Activated CD8-positive, alpha-beta memory T cell treated with anti-CD3 and anti-CD28 coated beads, Interleukin-2, amount 50 U/mL, for 1 hour (primary cell): ENCODE results near the gene MCM3AP.

Experiments
- DNase-seq: peaks from one replicate; pipeline ENCODE4 v3.0.0-alpha.2; 2020; ENCODE audit errors: extremely low read depth

Gene MCM3AP

DNA sequence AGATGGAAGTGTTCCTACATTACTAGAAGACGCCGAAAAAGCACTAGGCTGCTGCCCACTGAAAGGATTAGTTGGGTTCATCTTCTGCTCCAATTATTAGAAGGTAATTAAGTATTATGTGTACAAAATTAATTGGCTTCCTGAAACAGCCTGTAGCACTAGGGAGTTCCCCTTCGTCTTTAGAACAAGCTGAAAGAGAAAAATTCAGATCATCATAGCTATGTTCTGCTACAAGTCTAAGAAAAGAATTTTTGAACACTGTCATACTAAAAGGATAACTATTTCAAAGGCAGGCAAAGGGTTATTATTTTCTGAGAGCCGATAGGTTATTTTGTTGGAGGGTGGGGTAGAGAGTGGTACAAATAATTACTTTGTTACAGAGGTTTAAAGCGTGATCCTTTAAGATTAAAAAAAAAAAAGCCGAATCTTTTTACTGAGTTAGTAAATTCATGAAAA, at the start of gene MCM3AP:
TSS of gene MCM3AP (minus strand) at position 406 of the 456 bp plus-strand sequence. CDS start at position 81, 325 bp downstream.
- no peak for DNase-seq

DNA sequence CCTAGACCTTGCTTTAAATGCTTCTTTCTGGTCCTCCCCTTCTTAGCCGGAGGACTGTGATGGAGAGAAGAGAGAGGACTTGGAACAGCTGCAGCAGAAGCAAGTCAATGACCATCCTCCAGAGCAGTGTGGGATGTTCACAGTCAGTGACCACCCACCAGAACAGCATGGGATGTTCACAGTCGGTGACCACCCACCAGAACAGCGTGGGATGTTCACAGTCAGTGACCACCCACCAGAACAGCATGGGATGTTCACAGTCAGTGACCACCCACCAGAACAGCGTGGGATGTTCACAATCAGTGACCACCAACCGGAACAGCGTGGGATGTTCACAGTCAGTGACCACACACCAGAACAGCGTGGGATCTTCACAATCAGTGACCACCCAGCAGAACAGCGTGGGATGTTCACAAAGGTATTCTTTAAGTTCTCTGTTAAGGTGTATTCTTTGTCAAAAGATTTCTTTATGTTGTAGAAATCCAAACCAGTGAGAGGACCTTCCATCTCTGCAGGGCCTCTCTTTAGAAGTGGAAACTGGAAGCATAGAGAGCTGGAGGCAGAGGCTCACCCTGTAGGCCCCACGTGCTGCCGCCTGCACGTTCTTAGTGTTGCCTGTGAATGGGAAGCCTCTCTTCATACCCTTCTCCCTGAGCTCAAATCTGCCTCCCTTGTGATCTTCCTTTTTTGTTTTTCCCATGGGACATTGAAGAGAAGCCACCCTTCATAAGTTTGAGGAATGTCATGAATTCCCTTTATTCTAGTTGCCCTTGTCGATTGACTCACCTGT, 49.1 kb upstream of the MCM3AP start:
- DNase-seq = no peak

DNA sequence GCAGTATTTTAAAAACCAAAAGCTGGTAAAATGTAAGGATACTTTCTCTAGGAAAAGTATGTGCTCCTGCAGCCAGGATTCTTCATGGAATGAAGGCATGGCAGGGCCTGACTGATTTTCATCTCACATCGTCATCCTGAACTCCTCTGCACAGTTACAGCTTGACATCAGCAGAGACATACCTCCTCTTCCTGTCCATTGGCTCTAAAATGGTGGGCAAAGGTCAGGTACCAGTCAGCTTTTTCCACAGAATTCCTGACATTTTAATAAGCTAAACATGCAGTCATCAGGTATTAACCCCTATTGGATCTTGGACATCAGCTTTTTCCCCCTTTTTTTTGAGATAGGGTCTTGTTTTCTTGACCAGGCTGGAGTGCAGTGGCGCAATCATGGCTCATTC, 44.4 kb upstream of the MCM3AP start:
- DNase-seq = no peak

DNA sequence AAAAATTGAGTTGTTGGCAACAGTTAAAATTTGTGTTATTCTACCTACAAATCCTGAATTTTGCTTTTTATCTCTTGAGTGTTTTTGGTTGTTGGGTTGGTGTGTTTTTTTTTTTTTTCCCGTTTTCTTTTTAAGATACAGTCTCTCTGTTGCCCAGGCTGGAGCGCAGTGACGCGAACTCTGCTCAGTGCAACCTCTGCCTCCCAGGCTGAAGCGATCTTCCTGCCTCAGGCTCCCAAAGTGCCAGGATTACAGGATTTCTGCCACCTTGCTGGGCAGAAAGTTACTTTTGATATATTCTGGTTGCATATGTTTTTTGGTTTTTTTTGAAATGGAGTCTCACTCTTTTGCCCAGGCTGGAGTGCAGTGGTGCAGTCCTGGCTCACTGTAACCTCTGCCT, 42.7 kb upstream of the MCM3AP start:
- no peak for DNase-seq

GRCh38 chr21:46327711-46328110, 42.3 kb upstream of the MCM3AP start:
- DNase-seq = no peak

DNA sequence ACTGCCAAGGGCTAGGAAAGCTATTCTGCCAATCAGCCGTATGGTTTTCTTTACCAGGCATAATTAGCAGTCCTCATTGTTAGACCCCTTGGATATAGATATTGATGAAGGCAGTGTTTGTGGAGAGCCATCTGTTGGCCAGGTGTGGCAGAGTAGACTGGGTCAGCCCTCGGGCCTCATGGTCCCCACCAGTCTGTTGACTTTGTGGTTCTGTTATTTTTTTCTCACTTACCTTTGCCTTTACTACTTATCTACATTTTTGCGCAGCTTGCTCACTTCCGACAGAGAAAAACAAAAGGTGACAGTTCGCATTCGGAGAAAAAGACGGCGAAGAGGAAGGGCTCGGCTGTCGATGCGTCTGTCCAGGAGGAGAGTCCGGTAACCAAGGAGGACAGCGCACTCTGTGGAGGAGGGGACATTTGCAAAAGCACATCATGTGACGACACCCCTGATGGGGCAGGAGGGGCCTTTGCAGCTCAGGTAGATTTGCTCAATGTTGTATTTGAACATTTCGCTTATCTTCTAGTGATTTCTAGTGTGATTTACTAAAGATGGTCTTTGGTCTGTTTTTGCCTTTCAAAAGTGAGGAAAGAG, 40.8 kb upstream of the MCM3AP start:
- no peak for DNase-seq

- no peak for DNase-seq
These were observed 39.9 kb upstream of the MCM3AP start for GRCh38 chr21:46325073-46325912.

- DNase-seq = peak; percentile 51
These were observed 39.1 kb upstream of the MCM3AP start for GRCh38 chr21:46324390-46325072.

DNA sequence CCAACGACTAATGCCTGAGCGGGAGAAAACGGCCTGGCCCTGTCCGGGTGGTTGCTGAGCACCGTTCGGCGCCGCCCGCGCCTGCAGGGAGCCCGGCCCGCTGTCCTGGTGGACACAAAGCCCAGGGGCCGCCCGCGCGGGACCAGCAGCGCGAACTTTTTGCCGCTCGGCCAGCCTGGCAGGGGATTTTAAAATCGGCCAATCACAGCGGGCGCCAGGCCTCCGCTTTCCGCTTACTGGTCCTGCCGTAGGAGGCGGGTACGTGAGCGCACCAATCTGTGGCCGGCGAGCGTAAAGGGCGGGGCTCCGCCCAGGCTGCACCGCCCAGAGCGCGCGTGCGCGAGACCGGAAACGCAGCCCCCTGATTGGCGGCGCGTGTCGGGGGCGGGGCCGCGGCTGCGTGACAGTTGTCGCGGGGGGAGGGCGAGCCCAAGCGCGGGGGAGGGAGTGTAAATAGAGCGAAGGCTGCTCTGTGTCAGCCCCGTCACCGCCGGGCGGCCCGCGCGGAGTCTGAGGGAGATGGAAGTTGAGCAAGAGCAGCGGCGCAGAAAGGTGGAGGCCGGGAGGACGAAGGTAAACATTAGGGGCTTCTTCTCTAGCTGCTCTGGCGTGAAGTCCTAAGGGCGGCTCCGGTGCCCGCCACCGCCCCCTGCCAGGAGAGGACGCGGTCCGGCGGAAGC, 38.4 kb upstream of the MCM3AP start, which contains the start of the genes C21orf58 and PCNT:
TSS of gene C21orf58 (minus strand) at position 161 of the 680 bp plus-strand sequence. CDS start 1,132 bp downstream, outside the sequence.
TSS of gene PCNT (plus strand) at position 447 of the 680 bp plus-strand sequence. CDS start at position 520, 73 bp downstream.
- peak; percentile 91 for DNase-seq

DNA sequence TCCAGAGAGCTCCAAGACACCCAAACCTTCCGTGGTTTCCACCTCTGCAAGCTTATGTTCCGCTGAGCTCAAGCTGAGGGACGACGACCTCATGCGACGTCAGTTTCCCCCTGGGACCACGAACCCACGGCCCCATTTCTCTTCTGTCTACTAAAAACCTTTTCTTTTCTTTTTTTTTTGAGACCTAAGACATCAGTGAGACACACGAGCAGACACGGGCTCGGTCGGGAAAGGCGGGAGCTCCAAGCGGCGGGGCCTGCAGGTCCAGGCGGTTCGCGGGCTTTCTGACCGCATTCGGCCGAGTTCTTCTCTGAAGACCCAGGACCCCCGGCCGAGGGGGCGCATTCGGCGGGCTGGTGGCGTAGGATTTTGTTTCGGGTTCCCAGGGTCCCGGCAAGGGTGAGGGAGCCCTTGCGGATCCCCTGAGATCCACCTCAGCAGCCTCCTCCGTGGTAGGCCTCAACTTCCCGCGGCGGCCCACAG, 37.9 kb upstream of the MCM3AP start:
- no peak for DNase-seq

GRCh38 chr21:46322351-46323226, 37.2 kb upstream of the MCM3AP start:
- no peak for DNase-seq

- no peak for DNase-seq
These were observed 35.0 kb upstream of the MCM3AP start for GRCh38 chr21:46320331-46320801.

GRCh38 chr21:46319186-46319585, 33.8 kb upstream of the MCM3AP start:
- DNase-seq = no peak

DNA sequence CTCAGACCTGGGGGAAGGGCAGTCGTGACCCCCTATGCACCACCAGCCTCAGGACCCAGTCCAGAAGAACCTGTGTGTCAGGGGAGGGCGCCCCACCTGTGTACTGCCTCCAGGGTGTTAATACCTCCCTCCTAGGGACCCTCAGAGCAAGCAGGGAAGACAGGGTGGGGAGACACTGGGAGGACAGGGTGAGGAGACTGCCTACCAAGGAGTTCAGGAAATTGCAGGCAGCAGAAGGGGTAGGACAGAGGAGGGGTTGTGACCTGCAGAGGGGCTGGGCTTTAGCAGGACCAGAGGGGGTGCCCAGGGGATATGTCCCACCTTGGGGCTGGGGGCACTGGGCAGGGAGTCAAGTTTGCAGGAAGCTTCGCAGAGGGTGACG, 33.0 kb upstream of the MCM3AP start:
- no peak for DNase-seq

GRCh38 chr21:46317710-46318463, 32.5 kb upstream of the MCM3AP start:
- DNase-seq = no peak

- DNase-seq = no peak
These were observed 31.4 kb upstream of the MCM3AP start for GRCh38 chr21:46316708-46317324.

GRCh38 chr21:46314441-46315020, 29.1 kb upstream of the MCM3AP start:
- DNase-seq = no peak

DNA sequence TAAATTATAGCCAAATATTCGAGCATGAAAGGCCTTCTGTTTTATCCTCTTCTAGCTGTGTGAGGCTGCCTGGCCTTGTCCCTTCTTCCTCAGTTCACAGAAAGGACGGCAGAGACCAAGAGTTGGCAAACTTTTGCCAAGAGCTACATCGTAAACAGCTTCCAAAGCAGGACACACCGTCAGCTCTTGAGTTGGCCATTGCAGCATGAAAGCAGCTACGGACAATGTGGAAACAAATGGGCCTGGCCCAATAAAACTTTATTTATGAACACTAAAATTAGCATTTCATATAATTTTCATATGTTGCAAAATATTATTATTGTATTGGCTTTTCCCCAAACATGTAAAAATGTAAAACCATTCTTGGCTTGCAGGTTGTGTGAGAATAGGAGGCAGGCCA, 27.5 kb upstream of the MCM3AP start:
- DNase-seq = no peak
